H1 (cell line): ENCODE results near the gene THEMIS. TPM values are rescaled to one million over a fixed set of nuclear protein-coding genes. Genes with fewer than 3 reads are reported as not detected.

ENCODE experiments used
- CTCF ChIA-PET: fragments of 300-600 bp; sonication (Branson Sonifier 250); formaldehyde crosslinking; loops from one replicate; lab custom pipeline; 2021; ENCODE audit not compliant: partially characterized antibody; lab: Charles Lee
- POLR2A ChIA-PET: fragments of 300-600 bp; sonication (Branson Sonifier 250); formaldehyde crosslinking; loops from one replicate; lab custom pipeline; 2021; ENCODE audit warnings: inconsistent platforms; ENCODE audit not compliant: partially characterized antibody; lab: Charles Lee
- DNase-seq, 2 experiments: peaks; one replicate each; pipeline versions ENCODE4 v3.0.0 to v3.0.0-alpha.2; 2010 to 2022; ENCODE audit warnings: low spot score in 2 of 2, low read depth in 1 of 2, mixed read lengths in 1 of 2
- FAIRE-seq: peaks from 2 replicates; lab custom pipeline; 2011; peaks lifted over from hg19 to GRCh38; lab: Jason Lieb, UNC
- H2AFZ ChIP-seq: 2 replicates; pipeline ENCODE4 v1.8.1; 2012; ENCODE audit warnings: low read length, inconsistent platforms
- H2AK5ac ChIP-seq: 2 replicates; pipeline ENCODE4 v1.6.1; 2013; ENCODE audit warnings: low read depth, low read length
- H2BK120ac ChIP-seq: replicated peaks from 2 replicates; pipeline ENCODE3; 2013; ENCODE audit warnings: low read depth, low read length, inconsistent platforms
- H2BK12ac ChIP-seq: 2 replicates; pipeline ENCODE4 v1.6.1; 2013; ENCODE audit warnings: low read depth, low read length
- H2BK15ac ChIP-seq: 2 replicates; pipeline ENCODE4 v1.6.1; 2013; ENCODE audit warnings: low read length
- H2BK20ac ChIP-seq: 2 replicates; pipeline ENCODE4 v1.6.1; 2013; ENCODE audit warnings: low read length
- H2BK5ac ChIP-seq: 2 replicates; pipeline ENCODE4 v1.6.1; 2013; ENCODE audit warnings: low read depth, low read length
- H3K14ac ChIP-seq: 2 replicates; pipeline ENCODE4 v1.6.1; 2013; ENCODE audit warnings: inconsistent platforms; ENCODE audit not compliant: insufficient read length
- H3K18ac ChIP-seq: 2 replicates; pipeline ENCODE4 v1.6.1; 2013; ENCODE audit warnings: low read length; ENCODE audit errors: extremely low read depth
- H3K23ac ChIP-seq: 2 replicates; pipeline ENCODE4 v1.6.1; 2013; ENCODE audit warnings: inconsistent platforms; ENCODE audit not compliant: insufficient read length
- H3K23me2 ChIP-seq: 2 replicates; pipeline ENCODE4 v1.6.1; 2013; ENCODE audit warnings: low read depth, low read length
- H3K27ac ChIP-seq: 2 replicates; pipeline ENCODE4 v1.6.1; 2011; ENCODE audit warnings: low read depth, low read length, inconsistent platforms
- H3K27me3 ChIP-seq, 4 experiments: replicated peaks in 1 of 4; 1 replicate in 1 of 4; 2 replicates in 3 of 4; pipeline versions ENCODE4 v1.6.1 to v1.8.1; 2011 to 2013; ENCODE audit warnings: low read length in 3 of 4, mild to moderate bottlenecking in 3 of 4, inconsistent platforms in 2 of 4, mixed read lengths in 2 of 4, moderate library complexity in 1 of 4; ENCODE audit not compliant: control insufficient read depth in 3 of 4, insufficient read depth in 3 of 4; ENCODE audit errors: extremely low read depth in 1 of 4
- H3K36me3 ChIP-seq, 4 experiments: 2 replicates each; pipeline versions ENCODE4 v1.6.1 to v1.8.1; 2011 to 2013; ENCODE audit warnings: mild to moderate bottlenecking in 4 of 4, low read length in 3 of 4, moderate library complexity in 2 of 4, control low read depth in 1 of 4, inconsistent platforms in 1 of 4; ENCODE audit not compliant: insufficient read depth in 4 of 4, control insufficient read depth in 2 of 4
- H3K4ac ChIP-seq: replicated peaks from 2 replicates; pipeline ENCODE3; 2013; ENCODE audit warnings: low read length, low read depth, mixed read lengths, inconsistent platforms; ENCODE audit not compliant: insufficient read length
- H3K4me1 ChIP-seq, 4 experiments: replicated peaks in 1 of 4; 1 replicate in 1 of 4; 2 replicates in 3 of 4; pipeline versions ENCODE4 v1.6.1 to v1.8.1; 2011 to 2013; ENCODE audit warnings: low read length in 3 of 4, inconsistent platforms in 2 of 4, mixed read lengths in 1 of 4; ENCODE audit not compliant: insufficient read depth in 4 of 4, control insufficient read depth in 3 of 4
- H3K4me2 ChIP-seq, 2 experiments: 2 replicates each; pipeline versions ENCODE4 v1.6.1 to v1.8.1; 2011 to 2013; ENCODE audit warnings: low read depth in 2 of 2, low read length in 2 of 2, control low read depth in 1 of 2, inconsistent platforms in 1 of 2, mild to moderate bottlenecking in 1 of 2; ENCODE audit not compliant: insufficient read depth in 1 of 2
- H3K4me3 ChIP-seq, 4 experiments: fragments of 200-600, 300-600 bp in 1 of 4; sonication (generic), shearing (Covaris generic), sonication (Bioruptor Twin) in 1 of 4; 2 replicates each; pipeline versions ENCODE4 v1.5.1 to v1.8.1; 2011 to 2016; ENCODE audit warnings: low read length in 4 of 4, low read depth in 3 of 4, control low read depth in 2 of 4, inconsistent platforms in 2 of 4, mild to moderate bottlenecking in 2 of 4, mixed read lengths in 1 of 4, moderate library complexity in 1 of 4; ENCODE audit not compliant: insufficient read depth in 2 of 4; ENCODE audit errors: extremely low read depth in 1 of 4
- H3K56ac ChIP-seq: replicated peaks from 2 replicates; pipeline ENCODE3; 2013; ENCODE audit warnings: low read depth, mild to moderate bottlenecking, mixed read lengths, low read length, inconsistent platforms; ENCODE audit not compliant: insufficient read length
- H3K79me1 ChIP-seq: 2 replicates; pipeline ENCODE4 v1.6.1; 2013; ENCODE audit warnings: low read depth, low read length, control low read depth
- H3K79me2 ChIP-seq, 2 experiments: 2 replicates each; pipeline versions ENCODE4 v1.6.1 to v1.8.1; 2012 to 2013; ENCODE audit warnings: low read length in 2 of 2, mild to moderate bottlenecking in 2 of 2, inconsistent platforms in 1 of 2; ENCODE audit not compliant: insufficient read depth in 2 of 2, control insufficient read depth in 1 of 2
- H3K9ac ChIP-seq, 4 experiments: replicated peaks in 1 of 4; 1 replicate in 1 of 4; 2 replicates in 3 of 4; pipeline versions ENCODE4 v1.6.1 to v1.8.1; 2011 to 2013; ENCODE audit warnings: low read depth in 3 of 4, low read length in 3 of 4, control low read depth in 2 of 4, mild to moderate bottlenecking in 2 of 4, moderate library complexity in 2 of 4, inconsistent platforms in 1 of 4; ENCODE audit errors: extremely low read depth in 1 of 4
- H3K9me3 ChIP-seq, 2 experiments: 2 replicates each; pipeline versions ENCODE4 v1.6.1 to v1.8.1; 2012 to 2013; ENCODE audit warnings: mild to moderate bottlenecking in 2 of 2, moderate library complexity in 2 of 2, control low read depth in 1 of 2, inconsistent platforms in 1 of 2, low read depth in 1 of 2, low read length in 1 of 2, mixed read lengths in 1 of 2; ENCODE audit not compliant: insufficient read depth in 2 of 2
- H4K20me1 ChIP-seq, 2 experiments: replicated peaks in 1 of 2; 2 replicates each; pipeline versions ENCODE3 to v1.8.1; 2011 to 2013; ENCODE audit warnings: inconsistent platforms in 2 of 2, low read length in 2 of 2, mild to moderate bottlenecking in 1 of 2; ENCODE audit not compliant: insufficient read depth in 2 of 2, control insufficient read depth in 1 of 2
- H4K5ac ChIP-seq: 2 replicates; pipeline ENCODE4 v1.6.1; 2013; ENCODE audit warnings: low read length, low read depth, mixed read lengths, inconsistent platforms; ENCODE audit not compliant: insufficient read length
- H4K8ac ChIP-seq: 2 replicates; pipeline ENCODE4 v1.8.0; 2013; ENCODE audit warnings: mild to moderate bottlenecking, moderate library complexity, low read length, inconsistent platforms; ENCODE audit not compliant: insufficient read depth; ENCODE audit errors: extremely low read depth
- H4K91ac ChIP-seq: replicated peaks from 2 replicates; pipeline ENCODE3; 2013; ENCODE audit warnings: low read length, mixed read lengths, inconsistent platforms; ENCODE audit not compliant: insufficient read length
- BCL11A ChIP-seq, 2 experiments: IDR thresholded peaks; one replicate each; pipeline ENCODE4 v1.6.1; 2011; ENCODE audit warnings: low read depth in 2 of 2, low read length in 2 of 2, mild to moderate bottlenecking in 2 of 2
- CREB1 ChIP-seq: IDR thresholded peaks from 2 replicates; pipeline ENCODE4 v1.6.1; 2012; ENCODE audit warnings: inconsistent platforms
- CTCF ChIP-seq, 3 experiments: IDR thresholded peaks; 1 replicate in 2 of 3; 2 replicates in 1 of 3; pipeline versions ENCODE4 v1.5.1 to v1.6.1; 2011; ENCODE audit warnings: low read length in 3 of 3, mild to moderate bottlenecking in 3 of 3, inconsistent platforms in 2 of 3, low read depth in 1 of 3, moderate library complexity in 1 of 3; ENCODE audit not compliant: insufficient read depth in 1 of 3; ENCODE audit errors: control extremely low read depth in 1 of 3
- JUND ChIP-seq: IDR thresholded peaks from 2 replicates; pipeline ENCODE4 v1.6.1; 2011; ENCODE audit warnings: mild to moderate bottlenecking, improper control_type of control experiment, low read length
- RAD21 ChIP-seq, 2 experiments: IDR thresholded peaks in 1 of 2; conservative IDR thresholded peaks in 1 of 2; 2 replicates each; pipeline ENCODE4 v1.6.1; 2011; ENCODE audit warnings: low read depth in 2 of 2, low read length in 2 of 2, improper control_type of control experiment in 1 of 2, inconsistent platforms in 1 of 2, mild to moderate bottlenecking in 1 of 2, moderate library complexity in 1 of 2
- RFX5 ChIP-seq: IDR thresholded peaks from 2 replicates; pipeline ENCODE4 v1.6.1; 2011; ENCODE audit warnings: low read depth, low read length, improper control_type of control experiment, borderline replicate concordance
- YY1 ChIP-seq: IDR thresholded peaks from 2 replicates; pipeline ENCODE4 v1.6.1; 2011; ENCODE audit warnings: low read depth, mild to moderate bottlenecking, low read length
- WGBS, 2 experiments: shearing (Covaris generic) in 1 of 2; methylation state at CpG; one replicate each; pipeline versions ENCODE4 v1.1.6 to v1.1.7; 2013 to 2015; ENCODE audit warnings: low lambda C conversion rate in 2 of 2, mixed read lengths in 2 of 2, inconsistent platforms in 1 of 2, low coverage in 1 of 2, missing lambda C conversion rate in 1 of 2; ENCODE audit not compliant: insufficient replicate concordance in 2 of 2, insufficient coverage in 1 of 2, insufficient read length in 1 of 2; ENCODE audit errors: extremely low coverage in 1 of 2, missing lambda C conversion rate in 1 of 2; 5-methylcytosine and 5-hydroxymethylcytosine counted together
- polyA plus RNA-seq, 7 experiments: library from polyadenylated mRNA; depleted of rRNA in 3 of 7; stranded (reverse) in 5 of 7; unstranded in 2 of 7; fragments of >200 nt in 5 of 7; fragments of 200-250 nt in 2 of 7; gene quantifications; 1 replicate in 5 of 7; 2 replicates in 1 of 7; 4 replicates in 1 of 7; pipeline versions ENCODE4 v1.2.1 to v1.2.3, GENCODE V29; 2011 to 2013; ENCODE audit warnings: missing spikeins in 2 of 7, mixed read lengths in 2 of 7
- total RNA-seq: library from RNA; stranded (reverse); fragmentation: NEBNext Ultra II Directional; extraction: Animal tissue kit (Norgen Biotek cat#: 25700); gene quantifications from 2 replicates; pipeline ENCODE4 v1.2.1, GENCODE V29; 2021
- TF ChIP-seq, protein P1 (sequence below): IDR thresholded peaks from 2 replicates; pipeline ENCODE4 v1.6.1; 2012; ENCODE audit warnings: inconsistent platforms

Gene THEMIS
- total and polyA plus RNA-seq, 2 of the 8 experiments (the other 6 are each of a cell fraction or from before 2014, with no cell fraction given) = not detected

DNA sequence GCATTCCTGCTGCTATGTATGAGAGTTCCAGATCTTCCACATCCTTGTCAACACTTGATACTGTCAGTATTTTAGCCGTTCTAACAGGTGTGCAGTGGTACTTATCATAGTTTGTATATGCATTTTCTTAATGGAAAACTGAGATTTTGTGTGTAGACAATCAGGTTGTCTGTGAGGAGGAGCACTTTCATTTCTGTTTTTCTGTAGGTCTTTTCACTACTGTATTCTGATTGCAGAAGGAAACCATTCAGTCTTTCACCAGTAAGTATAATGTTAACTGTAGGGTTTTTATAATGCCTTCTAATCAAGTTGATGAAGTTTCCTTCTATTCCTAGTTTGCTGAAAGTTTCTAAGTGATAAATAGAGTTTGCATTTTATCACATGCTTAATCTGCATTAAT is 216.4 kb downstream of the THEMIS start:
- Histone ChIP-seq H3K4ac (no peak overlapping the region), H3K14ac (no peak overlapping the region), H2AFZ (no peak overlapping the region), H3K18ac (no peak overlapping the region), H4K91ac (no peak overlapping the region), H4K20me1 (no peaks in the 10 kb centered on the region), H3K4me1 (no peaks in the 10 kb centered on the region), H3K27ac (no peak overlapping the region), H3K23me2 (no peaks in the 10 kb centered on the region), H4K8ac (no peak overlapping the region), H2BK5ac (no peak overlapping the region), H3K23ac (no peak overlapping the region), H2BK120ac (no peak overlapping the region), H3K27me3 (no peaks in the 10 kb centered on the region), H3K36me3 (no peaks in the 10 kb centered on the region), H3K4me3 (no peak overlapping the region), H3K79me1 (no peaks in the 10 kb centered on the region), H4K5ac (no peak overlapping the region), H3K56ac (no peak overlapping the region), H2BK20ac (no peak overlapping the region), H2BK15ac (no peak overlapping the region), H3K9me3 (no peaks in the 10 kb centered on the region), H3K9ac (no peak overlapping the region), H3K4me2 (no peak overlapping the region), H2BK12ac (no peak overlapping the region), H3K79me2 (no peaks in the 10 kb centered on the region), H2AK5ac (no peak overlapping the region)
- FAIRE-seq (no peak), DNase-seq (no peak)
- WGBS, 2 experiments = 90% methylated on average over 1 of the region's 1 CpG; no CpG with 5 or more reads in 1 of the 2 experiments
- ChIA-PET POLR2A (no interaction called here), CTCF (no interaction called here)
- TF ChIP-seq BCL11A (IDR thresholded peaks at IDR 0.05; ENCODE audit: low read depth in 2 of 2, low read length in 2 of 2) (no peak), YY1 (no peak), CREB1 (no peak), RAD21 (IDR thresholded peaks at IDR 0.05 in 1 of 2, conservative IDR thresholded peaks at IDR 0.05 in 1 of 2; ENCODE audit: low read depth in 2 of 2, low read length in 2 of 2) (no peak), RFX5 (no peak), CTCF (IDR thresholded peaks at IDR 0.05; ENCODE audit: control extremely low read depth in 1 of 3, insufficient read depth in 1 of 3, low read depth in 1 of 3, low read length in 3 of 3) (no peak), JUND (no peak)
- TF ChIP-seq, protein P1, sequence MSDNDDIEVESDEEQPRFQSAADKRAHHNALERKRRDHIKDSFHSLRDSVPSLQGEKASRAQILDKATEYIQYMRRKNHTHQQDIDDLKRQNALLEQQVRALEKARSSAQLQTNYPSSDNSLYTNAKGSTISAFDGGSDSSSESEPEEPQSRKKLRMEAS = no peak
